H9 (cell line): ENCODE results near the gene TLX2. TPM values are rescaled to one million over a fixed set of nuclear protein-coding genes. Genes with fewer than 3 reads are reported as not detected.

Experiments used
- DNase-seq: peaks from one replicate; pipeline ENCODE4 v3.0.0-alpha.2; 2017
- H2AFZ ChIP-seq: one replicate; pipeline ENCODE4 v1.6.1; 2013; ENCODE audit warnings: mild to moderate bottlenecking, low read length, control low read depth, moderate library complexity
- H2AK5ac ChIP-seq: 2 replicates; pipeline ENCODE4 v1.6.1; 2013; ENCODE audit warnings: low read length, control low read depth, mixed read lengths; ENCODE audit not compliant: insufficient read length
- H2BK120ac ChIP-seq: one replicate; pipeline ENCODE4 v1.6.1; 2013; ENCODE audit warnings: low read depth, mild to moderate bottlenecking, low read length, control low read depth, inconsistent platforms; ENCODE audit not compliant: poor library complexity, severe bottlenecking
- H2BK12ac ChIP-seq: 2 replicates; pipeline ENCODE4 v1.6.1; 2013; ENCODE audit warnings: low read length, control low read depth, mixed read lengths, low read depth; ENCODE audit not compliant: insufficient read length
- H2BK15ac ChIP-seq: 2 replicates; pipeline ENCODE4 v1.6.1; 2013; ENCODE audit warnings: low read depth, low read length, control low read depth
- H2BK20ac ChIP-seq: one replicate; pipeline ENCODE4 v1.6.1; 2013; ENCODE audit warnings: low read depth, mild to moderate bottlenecking, low read length, control low read depth, inconsistent platforms; ENCODE audit not compliant: poor library complexity, severe bottlenecking
- H2BK5ac ChIP-seq: 2 replicates; pipeline ENCODE4 v1.6.1; 2013; ENCODE audit warnings: low read length, control low read depth, mixed read lengths; ENCODE audit not compliant: insufficient read length
- H3K14ac ChIP-seq: 2 replicates; pipeline ENCODE4 v1.6.1; 2013; ENCODE audit warnings: low read length, control low read depth; ENCODE audit not compliant: insufficient read depth
- H3K18ac ChIP-seq: 2 replicates; pipeline ENCODE4 v1.6.1; 2013; ENCODE audit warnings: low read depth, mild to moderate bottlenecking, mixed read lengths, low read length, control low read depth; ENCODE audit not compliant: insufficient read length
- H3K23ac ChIP-seq: 2 replicates; pipeline ENCODE4 v1.6.1; 2013; ENCODE audit warnings: low read length, control low read depth, mixed read lengths, low read depth; ENCODE audit not compliant: insufficient read length
- H3K23me2 ChIP-seq: 2 replicates; pipeline ENCODE4 v1.6.1; 2013; ENCODE audit warnings: low read depth, mild to moderate bottlenecking, mixed read lengths, low read length, control low read depth; ENCODE audit not compliant: insufficient read length, poor library complexity, severe bottlenecking
- H3K27ac ChIP-seq: 2 replicates; pipeline ENCODE4 v1.5.1; 2013; ENCODE audit warnings: low read length, control low read depth, mixed read lengths, low read depth; ENCODE audit not compliant: insufficient read length
- H3K27me3 ChIP-seq: 2 replicates; pipeline ENCODE4 v1.6.1; 2013; ENCODE audit warnings: low read length, control low read depth, inconsistent platforms; ENCODE audit not compliant: insufficient read depth
- H3K4ac ChIP-seq: 2 replicates; pipeline ENCODE4 v1.6.1; 2013; ENCODE audit warnings: low read depth, mild to moderate bottlenecking, control low read depth, inconsistent platforms, low read length, moderate library complexity
- H3K4me1 ChIP-seq: 2 replicates; pipeline ENCODE4 v1.6.1; 2013; ENCODE audit warnings: low read length, control low read depth, inconsistent platforms; ENCODE audit not compliant: insufficient read depth
- H3K4me2 ChIP-seq: 2 replicates; pipeline ENCODE4 v1.6.1; 2013; ENCODE audit warnings: low read length, control low read depth, mixed read lengths; ENCODE audit not compliant: insufficient read length, insufficient read depth
- H3K56ac ChIP-seq: 2 replicates; pipeline ENCODE4 v1.6.1; 2013; ENCODE audit warnings: low read depth, mild to moderate bottlenecking, mixed read lengths, low read length, control low read depth; ENCODE audit not compliant: insufficient read length
- H3K79me1 ChIP-seq: 2 replicates; pipeline ENCODE4 v1.6.1; 2013; ENCODE audit warnings: low read depth, mild to moderate bottlenecking, moderate library complexity, low read length, control low read depth, inconsistent platforms; ENCODE audit not compliant: insufficient read depth, poor library complexity, severe bottlenecking
- H3K79me2 ChIP-seq: 2 replicates; pipeline ENCODE4 v1.6.1; 2013; ENCODE audit warnings: low read length, control low read depth, inconsistent platforms; ENCODE audit not compliant: insufficient read depth
- H3K9ac ChIP-seq: 2 replicates; pipeline ENCODE4 v1.6.1; 2013; ENCODE audit warnings: low read length, control low read depth, mixed read lengths; ENCODE audit not compliant: insufficient read length; ENCODE audit errors: extremely low read depth
- H3K9me3 ChIP-seq: one replicate; pipeline ENCODE4 v1.6.1; 2013; ENCODE audit warnings: low read depth, low read length, inconsistent platforms; ENCODE audit not compliant: control insufficient read depth
- H3T11ph ChIP-seq: one replicate; pipeline ENCODE4 v1.6.1; 2013; ENCODE audit warnings: mild to moderate bottlenecking, low read length, control low read depth, inconsistent platforms
- H4K20me1 ChIP-seq: one replicate; pipeline ENCODE4 v1.6.1; 2013; ENCODE audit not compliant: control insufficient read depth, insufficient read length, insufficient read depth
- H4K5ac ChIP-seq: 2 replicates; pipeline ENCODE4 v1.6.1; 2013; ENCODE audit warnings: low read depth, mild to moderate bottlenecking, mixed read lengths, low read length, control low read depth; ENCODE audit not compliant: insufficient read length
- H4K8ac ChIP-seq: replicated peaks from 2 replicates; pipeline ENCODE4 v1.6.1; 2013; ENCODE audit warnings: low read length, control low read depth, mixed read lengths, low read depth; ENCODE audit not compliant: insufficient read length
- H4K91ac ChIP-seq: 2 replicates; pipeline ENCODE4 v1.6.1; 2013; ENCODE audit warnings: low read depth, mild to moderate bottlenecking, moderate library complexity, mixed read lengths, low read length, control low read depth; ENCODE audit not compliant: insufficient read length
- H3K27ac Mint-ChIP-seq, 3 experiments: 2 replicates in 2 of 3; 3 replicates in 1 of 3; pipeline ENCODE4 v1.8.0; 2020 to 2021; ENCODE audit warnings: mixed read lengths in 3 of 3, mild to moderate bottlenecking in 1 of 3, moderate library complexity in 1 of 3
- H3K27me3 Mint-ChIP-seq: 2 replicates; pipeline ENCODE4 v1.8.0; 2021; ENCODE audit warnings: low read depth, mild to moderate bottlenecking, moderate library complexity, mixed read lengths
- H3K36me3 Mint-ChIP-seq, 3 experiments: 2 replicates in 2 of 3; 3 replicates in 1 of 3; pipeline ENCODE4 v1.8.0; 2020 to 2021; ENCODE audit warnings: low read depth in 3 of 3, mixed read lengths in 3 of 3; ENCODE audit not compliant: insufficient read depth in 1 of 3
- H3K4me1 Mint-ChIP-seq, 2 experiments: 2 replicates each; pipeline ENCODE4 v1.8.0; 2020; ENCODE audit warnings: mixed read lengths in 2 of 2
- H3K4me3 Mint-ChIP-seq, 2 experiments: 2 replicates in 1 of 2; 3 replicates in 1 of 2; pipeline ENCODE4 v1.8.0; 2020 to 2021; ENCODE audit warnings: mild to moderate bottlenecking in 2 of 2, mixed read lengths in 2 of 2, moderate library complexity in 1 of 2
- H3K9me3 Mint-ChIP-seq, 2 experiments: 2 replicates in 1 of 2; 3 replicates in 1 of 2; pipeline ENCODE4 v1.8.0; 2020; ENCODE audit warnings: mild to moderate bottlenecking in 2 of 2, mixed read lengths in 2 of 2, moderate library complexity in 1 of 2
- CTCF ChIP-seq: fragments of 200-600 bp; sonication (generic); conservative IDR thresholded peaks from 3 replicates; pipeline ENCODE4 v1.8.0; 2021; ENCODE audit warnings: antibody characterized with exemption, mild to moderate bottlenecking
- WGBS: extraction: QIAGEN DNeasy Blood & Tissue Kit; methylation state at CpG from one replicate; pipeline ENCODE4 v1.1.7; 2013; ENCODE audit warnings: missing lambda C conversion rate, low lambda C conversion rate, mixed read lengths; ENCODE audit not compliant: insufficient read length; ENCODE audit errors: extremely low coverage; 5-methylcytosine and 5-hydroxymethylcytosine counted together
- total RNA-seq: library from RNA; stranded (reverse); gene quantifications from 2 replicates; pipeline ENCODE4 v1.2.1, GENCODE V29; 2021

Gene TLX2
- total RNA-seq, 1 experiment from 2014 or later, result 0.20 TPM

GRCh38 chr2:74550231-74550630, 36.0 kb downstream of the TLX2 start:
- Histone ChIP-seq H4K20me1 (no peaks in the 10 kb centered on the region), H2BK120ac (no peak overlapping the region), H2BK12ac (no peak overlapping the region), H4K91ac (no peak overlapping the region), H3K4me2 (no peak overlapping the region), H3K23ac (no peak overlapping the region), H2BK15ac (no peak overlapping the region), H2BK5ac (no peak overlapping the region), H3K18ac (no peak overlapping the region), H3K23me2 (peaks cover 18% of the 10 kb centered on the region), H3K4ac (no peak overlapping the region), H4K5ac (no peak overlapping the region), H3K79me1 (no peaks in the 10 kb centered on the region), H3K4me1 (0 out of 2 replicates have a peak, but pooled peaks cover 2% of the 10 kb centered on the region), H2AK5ac (no peak overlapping the region), H3K79me2 (0 out of 2 replicates have a peak, but pooled peaks cover 2% of the 10 kb centered on the region), H3K9ac (no peak overlapping the region), H3K14ac (no peak overlapping the region), H2BK20ac (no peak overlapping the region), H3K9me3 (no peaks in the 10 kb centered on the region), H3T11ph (no peak overlapping the region), H4K8ac (no peak overlapping the region), H3K27me3 (no peaks in the 10 kb centered on the region; the same call in 1 of the 2 replicates), H3K27ac (no peak overlapping the region), H3K56ac (no peak overlapping the region), H2AFZ (no peak overlapping the region)
- Mint-ChIP-seq H3K36me3 (peaks cover 0 to 7% (median 4%) of the 10 kb centered on the region in 3 experiments; a peak in 6 of 7 replicates), H3K9me3 (no peaks in the 10 kb centered on the region), H3K4me3 (peak overlapping the region; percentile 76 to 78; a peak in 4 of 5 replicates), H3K27me3 (peaks cover 58% of the 10 kb centered on the region), H3K27ac (no peak overlapping the region), H3K4me1 (peaks cover 29% of the 10 kb centered on the region in 2 experiments)
- no CpG with 5 or more reads among the region's 7 CpGs for WGBS
- TF ChIP-seq CTCF, result no peak
- DNase-seq, result no peak
